Liver (tissue), 9 donors: ENCODE measurements around the gene CDKL4. TPM values are rescaled to one million over a fixed set of nuclear protein-coding genes. Genes with fewer than 3 reads are reported as not detected.
"Not testable (repeated sequence)": the region's sequence is repeated elsewhere in the genome, so short reads cannot be mapped to it uniquely, and the experiment has no call there.

Experiments
- DNase-seq: peaks from one replicate; pipeline ENCODE4 v3.0.0-alpha.2; 2017; ENCODE audit warnings: low spot score
- H3K27ac ChIP-seq, 2 donors: one replicate each; pipeline ENCODE4 v1.7.0; 2013; ENCODE audit warnings: inconsistent platforms in 2 of 2, low read length in 2 of 2, control low read depth in 1 of 2, low read depth in 1 of 2, mild to moderate bottlenecking in 1 of 2
- H3K27me3 ChIP-seq, 4 donors: one replicate each; pipeline versions ENCODE4 v1.6.1 to v1.7.0; 2013; ENCODE audit warnings: low read length in 3 of 4, inconsistent platforms in 1 of 4, mild to moderate bottlenecking in 1 of 4, moderate library complexity in 1 of 4; ENCODE audit not compliant: control insufficient read depth in 4 of 4, insufficient read depth in 4 of 4
- H3K36me3 ChIP-seq, 4 donors: one replicate each; pipeline versions ENCODE4 v1.6.1 to v1.7.0; 2013; ENCODE audit warnings: low read length in 3 of 4, mild to moderate bottlenecking in 3 of 4, low read depth in 1 of 4, moderate library complexity in 1 of 4; ENCODE audit not compliant: control insufficient read depth in 4 of 4, insufficient read depth in 3 of 4
- H3K4me1 ChIP-seq, 4 donors: one replicate each; pipeline versions ENCODE4 v1.6.1 to v1.7.0; 2013; ENCODE audit warnings: low read length in 3 of 4, mild to moderate bottlenecking in 3 of 4, moderate library complexity in 1 of 4; ENCODE audit not compliant: control insufficient read depth in 4 of 4, insufficient read depth in 4 of 4
- H3K4me3 ChIP-seq, 3 donors: one replicate each; pipeline versions ENCODE4 v1.6.1 to v1.7.0; 2013; ENCODE audit warnings: low read length in 3 of 3, control low read depth in 1 of 3, low read depth in 1 of 3, mild to moderate bottlenecking in 1 of 3
- H3K9ac ChIP-seq, 2 donors: one replicate each; pipeline ENCODE4 v1.7.0; 2013; ENCODE audit warnings: low read length in 2 of 2, mild to moderate bottlenecking in 2 of 2, moderate library complexity in 2 of 2, control low read depth in 1 of 2, low read depth in 1 of 2
- H3K9me3 ChIP-seq, 4 donors: one replicate each; pipeline versions ENCODE4 v1.6.1 to v1.7.0; 2013; ENCODE audit warnings: low read length in 3 of 4; ENCODE audit not compliant: control insufficient read depth in 4 of 4
- ATF3 ChIP-seq: IDR thresholded peaks from 2 replicates; pipeline ENCODE4 v1.6.1; 2016; ENCODE audit warnings: antibody characterized with exemption
- EGR1 ChIP-seq, 2 donors: IDR thresholded peaks; 2 replicates each; pipeline ENCODE4 v1.6.1; 2016 to 2018; ENCODE audit warnings: antibody characterized with exemption in 2 of 2, low read depth in 2 of 2
- FOXA1 ChIP-seq: IDR thresholded peaks from 2 replicates; pipeline ENCODE4 v1.6.1; 2016; ENCODE audit warnings: antibody characterized with exemption
- FOXA2 ChIP-seq: IDR thresholded peaks from 2 replicates; pipeline ENCODE4 v1.6.1; 2016; ENCODE audit warnings: antibody characterized with exemption
- GABPA ChIP-seq, 2 donors: IDR thresholded peaks in 1 of 2; conservative IDR thresholded peaks in 1 of 2; 2 replicates each; pipeline ENCODE4 v1.6.1; 2016; ENCODE audit warnings: antibody characterized with exemption in 2 of 2, mild to moderate bottlenecking in 1 of 2, moderate library complexity in 1 of 2
- HNF4A ChIP-seq, 2 donors: conservative IDR thresholded peaks; 2 replicates each; pipeline ENCODE4 v1.6.1; 2016; ENCODE audit warnings: antibody characterized with exemption in 2 of 2, mild to moderate bottlenecking in 2 of 2
- HNF4G ChIP-seq: IDR thresholded peaks from 2 replicates; pipeline ENCODE4 v1.6.1; 2016; ENCODE audit warnings: antibody characterized with exemption
- MAX ChIP-seq: IDR thresholded peaks from 2 replicates; pipeline ENCODE4 v1.6.1; 2016; ENCODE audit warnings: antibody characterized with exemption
- NR2F2 ChIP-seq: IDR thresholded peaks from 2 replicates; pipeline ENCODE4 v1.6.1; 2016; ENCODE audit warnings: antibody characterized with exemption
- REST ChIP-seq: IDR thresholded peaks from 2 replicates; pipeline ENCODE4 v1.6.1; 2016; ENCODE audit warnings: antibody characterized with exemption, mild to moderate bottlenecking
- RXRA ChIP-seq, 2 donors: IDR thresholded peaks; 2 replicates each; pipeline ENCODE4 v1.6.1; 2017 to 2018; ENCODE audit warnings: antibody characterized with exemption in 2 of 2, mild to moderate bottlenecking in 1 of 2
- SP1 ChIP-seq: IDR thresholded peaks from 2 replicates; pipeline ENCODE4 v1.6.1; 2018; ENCODE audit warnings: antibody characterized with exemption, mild to moderate bottlenecking
- TAF1 ChIP-seq: conservative IDR thresholded peaks from 2 replicates; pipeline ENCODE4 v1.6.1; 2016; ENCODE audit warnings: antibody characterized with exemption, mild to moderate bottlenecking
- YY1 ChIP-seq: IDR thresholded peaks from 2 replicates; pipeline ENCODE4 v1.6.1; 2016; ENCODE audit warnings: antibody characterized with exemption, mild to moderate bottlenecking
- ZBTB33 ChIP-seq: IDR thresholded peaks from 2 replicates; pipeline ENCODE4 v1.6.1; 2016; ENCODE audit warnings: antibody characterized with exemption
- WGBS: extraction: QIAGEN DNeasy Blood & Tissue Kit; methylation state at CpG from one replicate; pipeline ENCODE4 v1.1.7; 2013; 5-methylcytosine and 5-hydroxymethylcytosine counted together
- polyA plus RNA-seq, 2 donors: library from polyadenylated mRNA; stranded (reverse) in 1 of 2; unstranded in 1 of 2; fragments of 200-250 nt in 1 of 2; fragments of >200 nt in 1 of 2; fragmentation: Nextera tagmentation in 1 of 2; extraction: Ambion mirVana in 1 of 2; gene quantifications; one replicate each; pipeline versions ENCODE4 v1.2.1 to v1.2.3, GENCODE V29; 2013 to 2015
- total RNA-seq, 2 donors: library from RNA; depleted of rRNA; stranded (reverse); fragments of >200 nt; gene quantifications; one replicate each; pipeline ENCODE4 v1.2.3, GENCODE V29; 2014
- donor health status: healthy.
- donor health status: healthy.
- donor health status: healthy.
- donor health status: healthy.
- donor health status: healthy.

Gene CDKL4
- total and polyA plus RNA-seq, 4 donors, result 0.25 to 1.1 TPM; not detected in 2

- no peak overlapping the region for H3K4me3 ChIP-seq
- no peak for DNase-seq
- TF ChIP-seq TAF1 (no peak), EGR1 (IDR thresholded peaks at IDR 0.05; ENCODE audit: low read depth in 2 of 2) (no peak), FOXA1 (no peak), REST (no peak), ZBTB33 (no peak), SP1 (no peak), YY1 (no peak), HNF4G (no peak), NR2F2 (no peak), FOXA2 (no peak)
- no peaks in the 10 kb centered on the region for H3K27me3 ChIP-seq
- WGBS, result 91% methylated on average over 8 of the region's 8 CpGs
- H3K27ac ChIP-seq, result no peak overlapping the region
- no peaks in the 10 kb centered on the region for H3K36me3 ChIP-seq
- no peaks in the 10 kb centered on the region for H3K9me3 ChIP-seq
- no peaks in the 10 kb centered on the region for H3K4me1 ChIP-seq
- no peak overlapping the region for H3K9ac ChIP-seq
Measured at GRCh38 chr2:39174022-39174421, 69.7 kb downstream of the CDKL4 start.

DNA sequence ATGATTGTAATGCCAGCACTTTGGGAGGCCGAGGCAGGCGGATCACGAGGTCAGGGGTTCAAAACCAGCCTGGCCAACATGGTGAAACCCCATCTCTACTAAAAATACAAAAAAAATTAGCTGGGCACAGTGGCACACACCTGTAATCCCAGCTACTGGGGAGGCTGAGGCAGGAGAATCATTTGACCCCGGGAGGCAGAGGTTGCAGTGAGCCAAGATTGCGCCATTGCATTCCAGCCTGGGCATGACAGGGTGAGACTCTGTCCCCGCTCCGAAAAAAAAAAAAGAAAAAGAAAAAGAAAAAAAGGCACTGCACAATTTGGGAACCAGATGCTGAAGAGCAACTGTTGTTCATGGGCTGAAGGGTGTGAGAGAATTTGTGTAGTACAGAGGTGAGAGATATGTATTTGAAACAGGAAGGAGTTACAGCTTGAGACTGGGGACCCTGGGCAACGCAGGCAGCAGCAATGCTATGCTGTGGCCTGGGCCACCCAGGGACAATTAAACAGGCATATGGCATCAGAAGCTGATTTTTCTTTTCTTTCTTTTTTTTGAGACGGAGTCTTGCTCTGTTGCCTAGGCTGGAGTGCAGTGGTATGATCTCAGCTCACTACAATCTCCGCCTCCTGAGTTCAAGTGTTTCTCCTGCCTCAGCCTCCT is 71.6 kb downstream of the CDKL4 start:
- not testable (repeated sequence) for H3K4me1 ChIP-seq, H3K9me3 ChIP-seq, H3K4me3 ChIP-seq, H3K27me3 ChIP-seq, H3K27ac ChIP-seq, H3K9ac ChIP-seq, DNase-seq, H3K36me3 ChIP-seq
- 95% methylated on average over 10 of the region's 10 CpGs for WGBS

- H3K9ac ChIP-seq, result no peak overlapping the region
- no peaks in the 10 kb centered on the region for H3K36me3 ChIP-seq
- H3K27me3 ChIP-seq, result no peaks in the 10 kb centered on the region
- H3K9me3 ChIP-seq, result no peaks in the 10 kb centered on the region
- no peak overlapping the region for H3K4me3 ChIP-seq
- 91% methylated on average over 7 of the region's 7 CpGs for WGBS
- no peaks in the 10 kb centered on the region for H3K4me1 ChIP-seq
- H3K27ac ChIP-seq, result no peak overlapping the region
- no peak for DNase-seq
- no peak for TF ChIP-seq RXRA (IDR thresholded peaks at IDR 0.05)
- TF ChIP-seq ZBTB33, result no peak
- no peak for TF ChIP-seq TAF1
- TF ChIP-seq MAX, result no peak
- TF ChIP-seq HNF4A (conservative IDR thresholded peaks at IDR 0.05), result no peak
- no peak for TF ChIP-seq EGR1 (IDR thresholded peaks at IDR 0.05; ENCODE audit: low read depth in 2 of 2)
- no peak for TF ChIP-seq GABPA (IDR thresholded peaks at IDR 0.05 in 1 of 2, conservative IDR thresholded peaks at IDR 0.05 in 1 of 2)
- TF ChIP-seq FOXA1, result no peak
- TF ChIP-seq ATF3, result no peak
- TF ChIP-seq REST, result no peak
- no peak for TF ChIP-seq FOXA2
Measured at GRCh38 chr2:39171621-39172020, 72.1 kb downstream of the CDKL4 start.
